Measurements from ENCODE around the gene TRIM27. TPM values are rescaled to one million over a fixed set of nuclear protein-coding genes. Genes with fewer than 3 reads are reported as not detected.

TRIM27 gene
- total RNA-seq, 1 donor from 2014 or later: 54.5 TPM

DNA sequence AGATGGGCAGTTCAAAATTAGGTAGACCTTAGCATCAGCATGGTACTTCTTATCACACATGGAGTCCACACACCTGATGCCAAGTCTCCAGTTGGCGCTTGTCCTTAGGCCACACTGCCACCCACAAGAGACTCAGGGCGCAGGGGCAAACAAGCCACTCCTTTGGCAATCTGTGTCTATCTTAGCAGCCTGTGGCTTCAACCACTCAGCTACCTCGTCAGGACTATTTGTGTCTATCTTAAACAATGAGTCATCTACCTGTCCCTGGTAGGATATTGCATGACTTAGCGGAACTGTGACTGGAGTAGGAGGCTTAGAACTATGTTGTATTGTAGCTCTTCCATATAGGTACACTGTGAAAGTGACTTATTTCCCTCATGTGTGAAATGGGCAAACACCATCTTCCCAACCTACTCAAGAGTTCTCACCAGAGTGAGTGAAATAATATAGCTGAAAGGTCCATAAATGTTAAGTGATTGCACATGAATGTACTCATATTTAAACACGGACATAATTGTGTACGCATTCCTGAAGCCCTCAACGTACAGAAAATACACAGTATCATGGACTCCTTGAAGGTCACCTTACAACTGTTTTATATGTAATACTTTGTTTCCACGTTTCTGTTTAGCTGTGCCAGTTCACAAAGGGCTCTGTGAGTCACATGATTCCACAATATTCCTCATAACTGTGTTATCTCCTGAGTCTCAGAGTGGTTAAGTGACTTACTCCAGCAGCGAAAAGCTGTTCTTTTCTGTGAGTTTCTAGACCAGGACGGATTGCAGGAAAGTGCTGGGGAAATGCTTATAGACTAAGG is 1.6 kb downstream of the TRIM27 start:
- Histone ChIP-seq H4K20me1 (ENCODE audit: insufficient read depth, low read length) (peaks cover 47% of the 10 kb centered on the region), H3K4me1 (ENCODE audit: insufficient read depth, low read length) (peaks cover 12% of the 10 kb centered on the region), H3K4me2 (ENCODE audit: low read length) (peak overlapping the region; percentile 91), H3K9ac (ENCODE audit: low read length) (peak overlapping the region; percentile 90), H3K79me2 (ENCODE audit: insufficient read depth, low read length) (peaks cover 61% of the 10 kb centered on the region), H3K27ac (ENCODE audit: low read depth, low read length) (peak overlapping the region; percentile 90), H3K27me3 (ENCODE audit: insufficient read depth, low read length) (no peaks in the 10 kb centered on the region), H2AFZ (ENCODE audit: low read depth, low read length) (peak overlapping the region; percentile 74), H3K4me3 (ENCODE audit: insufficient read depth, low read depth, low read length) (peak overlapping the region; percentile 86), H3K9me3 (ENCODE audit: insufficient read depth, low read depth, low read length) (no peaks in the 10 kb centered on the region), H3K36me3 (ENCODE audit: insufficient read depth, low read length) (peaks cover 39% of the 10 kb centered on the region)
- DNase-seq (ENCODE audit: low read depth) (peak; percentile 47), FAIRE-seq (no peak)
- TF ChIP-seq, protein P1, sequence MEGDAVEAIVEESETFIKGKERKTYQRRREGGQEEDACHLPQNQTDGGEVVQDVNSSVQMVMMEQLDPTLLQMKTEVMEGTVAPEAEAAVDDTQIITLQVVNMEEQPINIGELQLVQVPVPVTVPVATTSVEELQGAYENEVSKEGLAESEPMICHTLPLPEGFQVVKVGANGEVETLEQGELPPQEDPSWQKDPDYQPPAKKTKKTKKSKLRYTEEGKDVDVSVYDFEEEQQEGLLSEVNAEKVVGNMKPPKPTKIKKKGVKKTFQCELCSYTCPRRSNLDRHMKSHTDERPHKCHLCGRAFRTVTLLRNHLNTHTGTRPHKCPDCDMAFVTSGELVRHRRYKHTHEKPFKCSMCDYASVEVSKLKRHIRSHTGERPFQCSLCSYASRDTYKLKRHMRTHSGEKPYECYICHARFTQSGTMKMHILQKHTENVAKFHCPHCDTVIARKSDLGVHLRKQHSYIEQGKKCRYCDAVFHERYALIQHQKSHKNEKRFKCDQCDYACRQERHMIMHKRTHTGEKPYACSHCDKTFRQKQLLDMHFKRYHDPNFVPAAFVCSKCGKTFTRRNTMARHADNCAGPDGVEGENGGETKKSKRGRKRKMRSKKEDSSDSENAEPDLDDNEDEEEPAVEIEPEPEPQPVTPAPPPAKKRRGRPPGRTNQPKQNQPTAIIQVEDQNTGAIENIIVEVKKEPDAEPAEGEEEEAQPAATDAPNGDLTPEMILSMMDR (IDR thresholded peaks at IDR 0.05; ENCODE audit: insufficient read depth, low read depth, low read length): no peak
- no peak for TF ChIP-seq EZH2 (IDR thresholded peaks at IDR 0.05; ENCODE audit: insufficient read depth, low read length)
- Mint-ChIP-seq H3K9me3 (ENCODE audit: unreplicated experiment) (no peaks in the 10 kb centered on the region), H3K4me1 (ENCODE audit: low read depth, unreplicated experiment) (peaks cover 22% of the 10 kb centered on the region), H3K27ac (ENCODE audit: unreplicated experiment) (peak overlapping the region; percentile 66), H3K4me3 (ENCODE audit: unreplicated experiment) (peak overlapping the region; percentile 90), H3K27me3 (ENCODE audit: low read depth, unreplicated experiment) (no peaks in the 10 kb centered on the region), H3K36me3 (ENCODE audit: low read depth, unreplicated experiment) (peaks cover 21% of the 10 kb centered on the region)

GRCh38 chr6:28920281-28920680 is 3.5 kb downstream of the TRIM27 start:
- H3K36me3 Mint-ChIP-seq (ENCODE audit: low read depth, unreplicated experiment): peaks cover 21% of the 10 kb centered on the region
- no peaks in the 10 kb centered on the region for H3K9me3 Mint-ChIP-seq (ENCODE audit: unreplicated experiment)
- Histone ChIP-seq H3K9me3 (ENCODE audit: insufficient read depth, low read depth, low read length) (no peaks in the 10 kb centered on the region), H3K4me2 (ENCODE audit: low read length) (no peak overlapping the region), H3K36me3 (ENCODE audit: insufficient read depth, low read length) (peaks cover 47% of the 10 kb centered on the region), H3K4me1 (ENCODE audit: insufficient read depth, low read length) (peaks cover 12% of the 10 kb centered on the region), H3K9ac (ENCODE audit: low read length) (no peak overlapping the region), H3K4me3 (ENCODE audit: insufficient read depth, low read depth, low read length) (no peak overlapping the region), H3K27ac (ENCODE audit: low read depth, low read length) (no peak overlapping the region), H2AFZ (ENCODE audit: low read depth, low read length) (no peak overlapping the region), H3K27me3 (ENCODE audit: insufficient read depth, low read length) (no peaks in the 10 kb centered on the region), H3K79me2 (ENCODE audit: insufficient read depth, low read length) (peaks cover 71% of the 10 kb centered on the region), H4K20me1 (ENCODE audit: insufficient read depth, low read length) (peaks cover 60% of the 10 kb centered on the region)
- TF ChIP-seq, protein P1 (IDR thresholded peaks at IDR 0.05; ENCODE audit: insufficient read depth, low read depth, low read length): no peak
- no peak for TF ChIP-seq EZH2 (IDR thresholded peaks at IDR 0.05; ENCODE audit: insufficient read depth, low read length)
- no peaks in the 10 kb centered on the region for H3K27me3 Mint-ChIP-seq (ENCODE audit: low read depth, unreplicated experiment)
- DNase-seq (ENCODE audit: low read depth) (no peak), FAIRE-seq (no peak)
- no peak overlapping the region for H3K4me3 Mint-ChIP-seq (ENCODE audit: unreplicated experiment)
- peaks cover 22% of the 10 kb centered on the region for H3K4me1 Mint-ChIP-seq (ENCODE audit: low read depth, unreplicated experiment)
- no peak overlapping the region for H3K27ac Mint-ChIP-seq (ENCODE audit: unreplicated experiment)

GRCh38 chr6:28914941-28915340 is 8.8 kb downstream of the TRIM27 start:
- Mint-ChIP-seq H3K4me3 (ENCODE audit: unreplicated experiment) (no peak overlapping the region), H3K4me1 (ENCODE audit: low read depth, unreplicated experiment) (peaks cover 1% of the 10 kb centered on the region)
- H3K79me2 ChIP-seq (ENCODE audit: insufficient read depth, low read length): peaks cover 60% of the 10 kb centered on the region

More at GRCh38 chr6:28914941-28915340, 8.8 kb downstream of the TRIM27 start:
- no peak overlapping the region for H3K4me3 ChIP-seq (ENCODE audit: insufficient read depth, low read depth, low read length)
- peaks cover 56% of the 10 kb centered on the region for H4K20me1 ChIP-seq (ENCODE audit: insufficient read depth, low read length)
- peak; percentile 38 for DNase-seq (ENCODE audit: low read depth)
- H3K9me3 Mint-ChIP-seq (ENCODE audit: unreplicated experiment): no peaks in the 10 kb centered on the region
- TF ChIP-seq, protein P1 (IDR thresholded peaks at IDR 0.05; ENCODE audit: insufficient read depth, low read depth, low read length): no peak
- TF ChIP-seq EZH2 (IDR thresholded peaks at IDR 0.05; ENCODE audit: insufficient read depth, low read length): no peak
- H3K27ac Mint-ChIP-seq (ENCODE audit: unreplicated experiment): no peak overlapping the region
- FAIRE-seq: no peak
- H3K4me2 ChIP-seq (ENCODE audit: low read length): no peak overlapping the region
- H3K36me3 ChIP-seq (ENCODE audit: insufficient read depth, low read length): peaks cover 64% of the 10 kb centered on the region
- H2AFZ ChIP-seq (ENCODE audit: low read depth, low read length): no peak overlapping the region
- no peaks in the 10 kb centered on the region for H3K4me1 ChIP-seq (ENCODE audit: insufficient read depth, low read length)
- no peak overlapping the region for H3K9ac ChIP-seq (ENCODE audit: low read length)
- H3K27ac ChIP-seq (ENCODE audit: low read depth, low read length): no peak overlapping the region
- peaks cover 17% of the 10 kb centered on the region for H3K36me3 Mint-ChIP-seq (ENCODE audit: low read depth, unreplicated experiment)
- no peaks in the 10 kb centered on the region for H3K27me3 Mint-ChIP-seq (ENCODE audit: low read depth, unreplicated experiment)
- no peaks in the 10 kb centered on the region for H3K9me3 ChIP-seq (ENCODE audit: insufficient read depth, low read depth, low read length)
- H3K27me3 ChIP-seq (ENCODE audit: insufficient read depth, low read length): no peaks in the 10 kb centered on the region
